ENCODE data around the gene RAD9B. TPM values are rescaled to one million over a fixed set of nuclear protein-coding genes. Genes with fewer than 3 reads are reported as not detected.
A peak's percentile ranks its signal among the peaks of the same experiment; 100 is the strongest.

The RAD9B gene
- total and polyA plus RNA-seq, 9 of the 15 experiments (the other 6 are each of a cell fraction or from before 2014, with no cell fraction given), result 0.05 to 0.83 (median 0.32) TPM

DNA sequence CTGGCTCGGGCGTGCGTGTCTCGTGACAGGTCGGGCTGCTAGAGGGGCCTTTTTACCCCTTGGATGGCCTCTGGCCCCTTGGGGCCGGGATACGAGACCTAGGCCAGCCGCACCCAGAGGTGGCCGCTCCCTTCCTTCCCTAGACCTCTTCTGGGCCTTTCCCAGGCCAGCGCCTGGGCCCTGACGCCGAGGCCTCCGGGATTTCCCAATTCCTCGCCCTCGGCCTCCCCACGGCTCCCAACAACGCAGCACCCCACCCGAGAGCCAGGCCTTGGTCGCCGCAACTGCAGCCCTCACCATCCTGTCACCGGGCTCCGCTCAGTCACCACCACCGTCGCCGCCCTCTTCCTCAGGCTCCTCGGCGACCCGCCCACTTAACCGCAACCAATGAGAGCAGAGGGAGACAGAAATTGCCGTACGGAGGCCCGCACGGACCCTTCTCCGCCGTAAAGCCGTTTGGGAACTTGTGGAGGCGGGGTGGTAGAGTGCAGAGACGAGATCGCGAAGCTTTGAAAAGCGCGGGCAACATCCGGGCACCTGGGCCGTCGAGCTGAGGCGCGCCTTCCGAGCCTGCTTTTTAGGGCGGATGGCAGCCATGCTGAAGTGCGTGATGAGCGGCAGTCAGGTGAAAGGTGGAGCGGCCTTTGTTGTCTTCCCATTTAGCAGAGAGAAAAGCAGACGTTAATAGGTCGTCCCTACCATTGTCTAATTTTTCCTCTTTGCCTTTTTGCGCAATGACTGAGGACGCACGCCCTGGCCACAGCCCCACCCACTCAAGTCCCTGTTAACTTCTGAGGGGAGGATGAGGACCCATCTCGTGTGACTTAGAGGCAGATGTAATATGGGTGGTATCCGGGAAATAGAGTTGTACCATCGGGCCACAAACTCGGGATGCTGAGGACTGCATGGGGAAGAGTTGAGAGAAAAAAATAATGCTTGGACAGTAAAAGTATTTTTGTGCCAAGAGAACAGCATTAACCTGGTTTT is at the start of gene RAD9B, which contains the start of gene VPS29 (continued):
- TF ChIP-seq SAP30 (IDR thresholded peaks at IDR 0.05; ENCODE audit: borderline replicate concordance, insufficient read depth, low read depth, low read length, poor library complexity, severe bottlenecking) (peak; percentile 61), IRF9 (tag; IDR thresholded peaks at IDR 0.05) (peak; percentile 93), NFXL1 (CRISPR knock-in tag; IDR thresholded peaks at IDR 0.05) (0 out of 2 replicates have a peak, but pooled peaks have one; percentile 49), KLF10 (CRISPR knock-in tag; IDR thresholded peaks at IDR 0.05) (no peak), HLTF (IDR thresholded peaks at IDR 0.05) (no peak), ZMIZ1 (IDR thresholded peaks at IDR 0.05; ENCODE audit: low read depth in 2 of 2, low read length in 2 of 2) (0 out of 4 replicates have a peak, but pooled peaks of 1 of the 2 experiments have one; percentile 8), ELF1 (tag; IDR thresholded peaks at IDR 0.05) (peak; percentile 68), EZH2 (IDR thresholded peaks at IDR 0.05; ENCODE audit: borderline replicate concordance, low read depth, low read length) (no peak), HIVEP1 (CRISPR knock-in tag; IDR thresholded peaks at IDR 0.05) (peak; percentile 89), TCF3 (CRISPR knock-in tag; IDR thresholded peaks at IDR 0.05) (peak; percentile 51), ZNF57 (CRISPR knock-in tag; IDR thresholded peaks at IDR 0.05) (no peak), FOS (IDR thresholded peaks at IDR 0.05; ENCODE audit: extremely low read depth, insufficient read length) (peak; percentile 44), PHF21A (IDR thresholded peaks at IDR 0.05; ENCODE audit: borderline replicate concordance, low read depth) (no peak)
- TF ChIP-seq, protein P1, sequence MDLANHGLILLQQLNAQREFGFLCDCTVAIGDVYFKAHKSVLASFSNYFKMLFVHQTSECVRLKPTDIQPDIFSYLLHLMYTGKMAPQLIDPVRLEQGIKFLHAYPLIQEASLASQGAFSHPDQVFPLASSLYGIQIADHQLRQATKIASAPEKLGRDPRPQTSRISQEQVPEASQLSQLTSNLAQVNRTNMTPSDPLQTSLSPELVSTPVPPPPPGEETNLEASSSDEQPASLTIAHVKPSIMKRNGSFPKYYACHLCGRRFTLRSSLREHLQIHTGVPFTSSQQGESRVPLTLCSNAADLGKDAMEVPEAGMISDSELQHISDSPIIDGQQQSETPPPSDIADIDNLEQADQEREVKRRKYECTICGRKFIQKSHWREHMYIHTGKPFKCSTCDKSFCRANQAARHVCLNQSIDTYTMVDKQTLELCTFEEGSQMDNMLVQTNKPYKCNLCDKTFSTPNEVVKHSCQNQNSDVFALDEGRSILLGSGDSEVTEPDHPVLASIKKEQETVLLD (IDR thresholded peaks at IDR 0.05), result peak; percentile 56
- TF ChIP-seq, protein P2, sequence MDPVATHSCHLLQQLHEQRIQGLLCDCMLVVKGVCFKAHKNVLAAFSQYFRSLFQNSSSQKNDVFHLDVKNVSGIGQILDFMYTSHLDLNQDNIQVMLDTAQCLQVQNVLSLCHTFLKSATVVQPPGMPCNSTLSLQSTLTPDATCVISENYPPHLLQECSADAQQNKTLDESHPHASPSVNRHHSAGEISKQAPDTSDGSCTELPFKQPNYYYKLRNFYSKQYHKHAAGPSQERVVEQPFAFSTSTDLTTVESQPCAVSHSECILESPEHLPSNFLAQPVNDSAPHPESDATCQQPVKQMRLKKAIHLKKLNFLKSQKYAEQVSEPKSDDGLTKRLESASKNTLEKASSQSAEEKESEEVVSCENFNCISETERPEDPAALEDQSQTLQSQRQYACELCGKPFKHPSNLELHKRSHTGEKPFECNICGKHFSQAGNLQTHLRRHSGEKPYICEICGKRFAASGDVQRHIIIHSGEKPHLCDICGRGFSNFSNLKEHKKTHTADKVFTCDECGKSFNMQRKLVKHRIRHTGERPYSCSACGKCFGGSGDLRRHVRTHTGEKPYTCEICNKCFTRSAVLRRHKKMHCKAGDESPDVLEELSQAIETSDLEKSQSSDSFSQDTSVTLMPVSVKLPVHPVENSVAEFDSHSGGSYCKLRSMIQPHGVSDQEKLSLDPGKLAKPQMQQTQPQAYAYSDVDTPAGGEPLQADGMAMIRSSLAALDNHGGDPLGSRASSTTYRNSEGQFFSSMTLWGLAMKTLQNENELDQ (CRISPR knock-in tag; IDR thresholded peaks at IDR 0.05; ENCODE audit: borderline replicate concordance), result peak; percentile 96; the same call in 1 of the 2 replicates
- TF ChIP-seq, protein P3, sequence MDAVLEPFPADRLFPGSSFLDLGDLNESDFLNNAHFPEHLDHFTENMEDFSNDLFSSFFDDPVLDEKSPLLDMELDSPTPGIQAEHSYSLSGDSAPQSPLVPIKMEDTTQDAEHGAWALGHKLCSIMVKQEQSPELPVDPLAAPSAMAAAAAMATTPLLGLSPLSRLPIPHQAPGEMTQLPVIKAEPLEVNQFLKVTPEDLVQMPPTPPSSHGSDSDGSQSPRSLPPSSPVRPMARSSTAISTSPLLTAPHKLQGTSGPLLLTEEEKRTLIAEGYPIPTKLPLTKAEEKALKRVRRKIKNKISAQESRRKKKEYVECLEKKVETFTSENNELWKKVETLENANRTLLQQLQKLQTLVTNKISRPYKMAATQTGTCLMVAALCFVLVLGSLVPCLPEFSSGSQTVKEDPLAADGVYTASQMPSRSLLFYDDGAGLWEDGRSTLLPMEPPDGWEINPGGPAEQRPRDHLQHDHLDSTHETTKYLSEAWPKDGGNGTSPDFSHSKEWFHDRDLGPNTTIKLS (IDR thresholded peaks at IDR 0.05; ENCODE audit: borderline replicate concordance, low read depth), result peak; percentile 96

Measured in K562 (cell line).